Left hindlimb (tissue), 1 donor: ENCODE results near the gene TNS1.

ENCODE experiments used
- DNase-seq: peaks from one replicate; pipeline ENCODE4 v3.0.0-alpha.2; 2018

The TNS1 gene

DNA sequence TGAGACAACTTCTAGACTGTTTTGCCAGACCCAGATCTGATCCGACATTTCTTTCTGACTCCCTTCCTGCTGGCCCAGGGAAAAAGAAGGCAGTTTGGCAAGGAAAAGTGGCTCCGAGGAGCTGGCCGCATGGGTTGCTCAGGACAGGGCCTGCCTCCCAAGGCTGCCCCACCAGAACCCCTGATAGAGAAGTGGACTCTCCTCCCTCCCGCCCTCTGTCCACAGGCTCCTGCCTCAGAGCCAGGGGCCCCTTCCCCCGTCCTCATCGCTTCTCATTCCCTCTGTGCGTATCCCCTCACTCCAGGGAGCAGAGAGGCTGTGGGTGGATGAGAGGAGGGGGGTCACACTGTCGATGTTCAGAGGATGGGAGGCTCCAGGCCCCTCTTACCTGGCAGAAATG is 110.2 kb downstream of the TNS1 start:
- DNase-seq, result no peak

DNA sequence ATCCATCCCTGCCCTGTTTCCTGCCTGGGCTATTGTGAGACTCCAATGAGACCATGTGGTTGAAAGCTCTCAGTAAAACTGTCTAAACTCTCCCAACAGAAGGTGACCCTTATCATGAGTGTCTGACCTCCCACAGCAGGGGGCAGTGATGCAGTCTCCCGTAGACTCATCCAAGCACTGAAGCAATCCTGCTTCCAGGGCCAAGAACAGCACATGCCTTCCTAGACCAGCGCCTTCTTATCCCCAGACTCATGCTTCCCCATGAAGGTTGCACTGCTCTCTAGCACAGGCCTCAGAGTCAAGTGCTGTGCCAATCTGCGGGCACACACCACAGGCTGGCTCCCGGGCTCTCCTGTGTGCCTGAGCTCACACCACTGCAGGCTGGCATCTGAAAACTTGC is 112.3 kb downstream of the TNS1 start:
- no peak for DNase-seq

DNA sequence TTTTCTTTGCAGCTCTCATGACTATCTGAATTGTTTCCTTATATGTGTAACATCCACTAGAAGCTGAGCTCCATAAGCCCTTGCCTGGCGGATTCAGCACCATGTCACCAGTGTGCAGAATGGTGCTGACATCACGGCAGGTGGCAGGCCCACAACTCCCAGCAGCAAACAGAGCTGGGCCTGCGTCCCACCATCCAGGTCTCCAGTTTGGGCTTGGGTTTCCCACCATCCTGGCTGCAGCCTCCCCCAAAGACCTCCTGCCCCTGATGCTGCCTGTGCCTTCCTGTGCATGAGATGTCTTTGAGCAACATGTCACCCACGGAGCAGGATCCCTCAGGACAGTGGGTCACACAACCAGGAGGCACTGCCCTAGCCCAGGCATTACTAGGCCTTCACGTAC is 113.1 kb downstream of the TNS1 start:
- no peak for DNase-seq

DNA sequence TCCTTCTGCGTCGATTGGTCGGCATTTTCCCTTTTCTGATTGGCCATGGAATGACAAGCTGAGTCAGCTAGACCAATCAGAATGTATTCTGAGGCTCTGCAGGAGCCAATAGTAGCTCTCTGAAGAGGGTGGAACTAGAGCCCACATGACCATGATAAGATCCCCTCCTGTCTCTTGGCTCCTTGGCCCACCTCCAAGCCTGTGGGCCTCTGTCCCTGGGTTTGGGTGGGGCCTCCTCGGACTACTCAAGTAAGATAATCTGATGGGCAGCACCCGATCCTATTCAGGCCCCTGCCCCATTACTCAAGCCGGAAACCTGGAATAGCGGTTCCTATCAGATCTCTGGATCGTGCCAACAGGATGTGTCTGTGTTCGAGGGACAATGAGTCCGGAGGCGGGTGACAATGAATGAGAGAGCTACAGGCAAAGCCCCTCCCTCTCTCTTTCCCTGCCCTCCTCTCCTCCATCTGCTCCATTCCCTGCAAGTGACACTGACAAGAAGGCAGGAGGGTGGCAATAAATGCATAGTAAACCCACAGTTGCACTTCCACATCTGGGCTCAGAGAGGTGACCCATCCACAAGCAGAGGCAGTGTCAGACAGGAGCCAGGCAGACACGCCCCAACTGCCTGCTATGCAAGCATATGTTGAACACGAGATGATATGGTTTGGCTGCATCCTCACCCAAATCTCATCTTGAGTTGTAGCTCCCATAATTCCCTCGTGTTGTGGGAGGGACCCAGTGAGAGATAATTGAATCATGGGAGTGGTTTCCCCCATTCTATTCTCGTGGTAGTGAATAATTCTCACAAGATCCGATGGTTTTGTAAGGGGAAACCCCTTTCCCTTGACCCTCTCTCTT is 114.7 kb downstream of the TNS1 start:
- DNase-seq, result peak; percentile 64

DNA sequence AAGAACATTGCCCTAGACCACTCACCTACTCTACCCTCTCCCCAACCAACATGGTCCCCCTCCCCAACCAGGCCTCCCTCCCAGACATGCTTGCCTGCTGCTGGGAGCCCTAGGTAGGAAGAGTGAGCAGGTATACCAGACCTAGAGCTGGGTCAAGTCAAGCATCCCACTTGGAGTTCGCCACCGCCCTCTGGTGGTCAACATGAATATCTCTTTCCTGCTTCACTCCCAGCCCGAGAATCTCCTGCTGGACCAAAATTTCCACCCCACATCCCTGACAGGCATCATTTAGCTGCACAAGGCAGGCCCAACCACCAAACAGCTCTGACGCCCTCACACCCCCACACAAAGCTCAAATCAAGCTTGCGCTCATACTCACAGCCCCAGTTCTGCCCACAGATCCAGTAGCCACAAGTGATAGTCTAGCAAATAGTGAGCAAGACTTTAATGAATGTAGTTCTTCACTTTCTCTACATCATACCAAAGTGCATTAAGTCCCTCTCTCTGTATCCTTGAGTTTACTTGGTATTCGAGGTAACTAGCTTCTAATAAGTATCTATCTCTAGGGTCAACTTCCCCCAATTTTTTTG is 116.0 kb downstream of the TNS1 start:
- DNase-seq, result peak; percentile 73

DNA sequence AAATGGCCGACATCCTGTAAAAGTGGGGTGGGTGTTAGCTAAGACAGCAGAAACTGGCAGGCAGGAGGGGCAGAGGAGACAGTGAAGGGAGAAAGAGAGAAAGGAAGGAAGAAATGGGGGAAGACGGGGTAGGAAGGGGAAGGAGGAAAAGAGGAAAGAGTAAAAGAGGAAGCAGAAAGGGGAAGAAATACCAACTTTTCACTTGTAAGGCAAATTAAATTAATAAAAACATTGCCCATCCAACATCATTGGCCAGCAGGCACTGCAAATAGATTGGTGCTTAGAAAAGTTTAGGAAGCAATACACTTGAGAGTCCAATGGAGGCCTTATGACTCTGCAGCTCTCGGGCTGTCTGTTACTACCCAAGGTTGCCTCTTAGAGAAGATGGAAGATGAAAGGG is 116.7 kb downstream of the TNS1 start:
- DNase-seq, result no peak

DNA sequence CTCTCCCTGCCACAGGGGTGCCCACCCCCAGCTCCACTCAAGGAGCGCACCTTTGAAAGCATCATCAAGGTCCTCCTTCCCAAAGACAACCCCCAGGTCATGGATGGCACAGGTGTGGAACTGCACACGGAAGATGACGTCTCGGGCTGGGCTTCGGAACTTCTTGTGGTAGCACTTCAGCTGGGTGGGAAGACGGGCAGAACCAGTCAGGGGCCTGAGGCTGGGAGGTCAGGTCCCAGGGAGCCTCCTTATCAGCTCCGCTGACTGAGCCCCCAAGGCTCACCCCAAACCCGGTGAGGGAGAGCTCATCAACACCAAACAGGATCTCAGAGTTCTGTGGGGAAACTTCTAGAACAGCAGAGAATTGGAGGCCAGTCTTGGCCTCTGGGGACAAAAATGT is 117.8 kb downstream of the TNS1 start:
- no peak for DNase-seq

DNA sequence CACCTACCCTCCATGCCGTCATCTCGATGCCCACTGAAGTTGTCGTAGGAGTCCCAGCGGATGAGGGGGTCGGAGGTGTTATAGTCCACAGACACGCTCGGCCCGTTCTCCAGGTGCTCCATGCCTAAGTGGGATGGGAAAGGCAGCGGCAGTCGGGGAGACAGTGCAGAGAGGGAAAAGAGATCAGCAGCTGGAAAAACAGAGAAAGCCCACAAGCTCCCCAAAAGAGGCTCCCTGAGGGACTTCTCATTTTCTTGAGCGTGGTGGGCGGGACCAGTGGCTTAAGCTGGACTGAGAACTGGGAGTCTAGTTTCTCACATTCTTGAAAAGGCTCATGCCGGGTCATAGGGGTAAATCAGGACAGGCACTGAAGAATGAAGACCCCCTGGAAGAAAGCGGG is 121.9 kb downstream of the TNS1 start:
- no peak for DNase-seq

DNA sequence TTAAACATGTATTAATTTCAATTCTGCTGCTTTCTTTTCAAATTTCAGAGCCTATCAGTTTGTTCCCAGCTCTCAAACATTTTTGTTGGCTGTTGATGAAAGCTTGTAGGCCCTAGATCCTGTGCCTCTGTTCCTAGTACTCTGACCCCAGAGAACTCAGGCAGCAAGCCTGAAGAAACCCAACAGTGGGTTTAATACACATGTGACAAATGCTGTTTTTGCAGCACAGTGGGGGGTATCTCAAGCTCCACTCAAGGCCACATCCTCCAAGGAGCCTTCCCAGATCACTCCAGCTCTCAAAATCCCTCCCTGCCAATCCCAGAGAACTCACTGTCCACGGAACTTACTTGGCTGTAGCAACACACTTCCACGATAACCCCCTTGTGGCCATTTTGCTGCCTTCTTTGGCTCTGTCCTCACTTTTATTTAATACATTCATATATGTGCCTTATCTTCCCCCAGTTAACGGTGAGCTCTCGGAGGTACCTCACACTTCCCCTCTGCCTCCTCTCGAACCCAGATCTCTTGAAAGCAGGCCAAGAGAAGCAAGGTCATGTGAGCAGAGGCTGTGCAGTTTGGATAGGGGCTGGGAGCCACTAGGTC is 122.4 kb downstream of the TNS1 start:
- DNase-seq, result no peak

DNA sequence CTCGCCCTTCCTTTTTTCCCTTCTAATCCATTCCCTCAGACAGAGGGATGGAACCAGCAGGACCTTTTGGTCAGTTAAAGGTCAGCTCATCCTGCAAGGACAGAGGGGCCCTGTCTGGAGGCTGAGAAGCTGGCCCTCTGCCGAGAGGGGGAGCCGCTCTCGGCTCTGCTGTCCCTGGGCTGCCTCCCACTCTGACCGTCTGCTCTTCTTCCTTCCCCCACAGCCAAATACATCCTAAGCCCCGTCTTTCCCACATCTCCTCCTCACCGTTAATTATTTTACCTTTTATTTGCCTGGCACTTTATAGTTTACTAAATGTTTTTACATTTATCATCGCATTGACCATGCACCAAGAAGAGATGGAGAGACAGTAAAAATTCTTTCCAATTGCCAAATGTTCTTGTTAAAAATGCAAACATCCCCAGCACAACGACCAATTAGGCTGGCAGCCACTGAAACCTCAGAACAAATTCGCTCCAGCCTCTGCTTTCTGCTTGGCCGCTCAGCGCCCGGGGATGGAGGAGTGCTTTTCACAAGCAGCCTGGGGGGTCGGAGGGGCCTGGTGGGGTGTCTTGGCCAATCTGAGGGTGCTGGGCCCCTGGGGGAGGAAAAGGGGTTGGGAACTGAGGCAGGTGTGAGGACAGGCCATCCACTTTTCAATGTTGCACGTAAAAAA is 123.7 kb downstream of the TNS1 start:
- no peak for DNase-seq

DNA sequence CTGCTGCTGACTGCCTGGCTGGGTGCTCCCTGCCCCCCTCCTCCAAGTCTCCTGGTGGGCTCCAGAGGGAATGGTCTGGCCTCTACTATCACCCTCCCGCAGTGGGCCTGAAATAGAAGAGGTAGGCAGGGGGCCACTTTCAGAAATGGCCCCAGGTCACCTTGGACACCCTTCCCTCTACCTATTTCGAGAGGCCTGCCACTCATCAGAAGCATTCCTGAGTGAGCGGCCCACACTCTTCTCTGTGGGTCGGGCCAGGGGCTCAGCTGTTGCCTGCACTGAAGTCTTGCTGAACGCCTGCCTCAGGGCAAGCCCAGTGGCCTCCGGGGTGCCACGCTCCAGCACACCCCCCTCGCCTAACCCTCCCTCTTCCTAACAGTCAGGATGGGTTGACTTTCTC is 124.9 kb downstream of the TNS1 start:
- DNase-seq, result no peak

DNA sequence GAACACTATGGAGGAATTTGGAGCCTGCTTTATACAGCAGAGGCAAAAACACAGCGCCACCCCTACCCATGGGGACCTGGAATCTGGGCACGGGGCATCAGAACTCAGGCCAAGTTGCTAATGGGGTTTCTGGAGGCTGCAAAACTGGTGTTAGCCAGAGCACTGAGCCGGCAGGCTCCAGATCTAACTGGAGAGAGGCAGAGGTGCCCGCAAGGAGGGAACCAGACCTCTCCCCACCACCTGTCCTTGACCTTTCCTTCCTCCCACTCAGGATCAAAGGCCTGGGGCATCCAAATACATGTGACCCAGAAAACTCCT is 126.6 kb downstream of the TNS1 start:
- DNase-seq, result no peak

DNA sequence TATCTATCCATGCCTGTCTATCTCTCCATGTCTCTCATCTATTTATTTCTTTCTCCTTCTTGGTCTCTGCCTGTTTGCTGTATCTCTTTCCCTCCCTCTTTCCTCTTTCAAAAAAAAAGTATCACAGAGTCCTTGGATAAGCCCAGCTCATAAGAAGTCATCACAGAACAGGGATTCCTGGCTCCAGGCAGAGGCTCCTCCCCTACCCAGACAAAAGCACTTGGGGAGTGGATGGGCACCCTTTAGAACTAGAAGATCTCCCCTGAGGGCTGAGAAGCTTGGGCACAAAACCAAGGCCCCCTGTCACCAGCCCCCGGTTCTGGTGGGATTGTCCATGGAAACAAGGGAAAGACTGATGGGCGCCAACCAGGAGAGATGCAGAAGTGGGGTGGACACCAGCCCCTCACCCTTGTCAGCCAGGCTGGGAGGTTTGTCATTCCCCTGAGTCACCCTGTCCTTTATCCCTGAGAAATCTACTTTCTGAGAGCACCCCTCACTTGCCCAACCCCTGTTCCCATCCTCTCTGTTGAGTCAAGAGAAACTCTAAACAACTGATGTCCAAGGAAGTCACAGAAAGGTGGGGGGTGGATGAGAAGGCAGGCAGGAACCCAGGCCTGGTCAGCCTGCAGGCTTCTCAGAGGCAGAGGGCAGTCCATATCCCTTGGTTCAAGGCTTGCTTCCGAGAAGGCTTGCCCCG is 127.1 kb downstream of the TNS1 start:
- DNase-seq, result no peak

DNA sequence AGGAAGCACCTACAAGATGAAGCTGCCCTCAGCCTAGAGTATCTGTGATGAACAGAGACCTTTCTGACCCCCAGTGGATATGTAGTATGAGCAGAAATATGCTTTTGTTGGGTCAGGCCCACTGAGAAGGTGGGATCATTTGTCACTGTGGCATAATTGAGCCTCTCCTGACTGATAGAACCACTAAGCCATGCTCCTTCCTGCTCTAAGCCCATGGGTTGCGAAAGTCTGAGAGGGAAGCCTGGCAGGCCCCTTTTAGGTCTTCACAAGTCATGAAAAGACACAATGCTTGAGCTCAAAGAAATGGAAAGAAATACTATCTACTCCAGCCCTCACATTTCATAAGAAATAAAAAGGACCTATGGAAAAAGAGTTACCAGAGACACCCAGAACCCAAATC is 127.7 kb downstream of the TNS1 start:
- DNase-seq, result no peak

DNA sequence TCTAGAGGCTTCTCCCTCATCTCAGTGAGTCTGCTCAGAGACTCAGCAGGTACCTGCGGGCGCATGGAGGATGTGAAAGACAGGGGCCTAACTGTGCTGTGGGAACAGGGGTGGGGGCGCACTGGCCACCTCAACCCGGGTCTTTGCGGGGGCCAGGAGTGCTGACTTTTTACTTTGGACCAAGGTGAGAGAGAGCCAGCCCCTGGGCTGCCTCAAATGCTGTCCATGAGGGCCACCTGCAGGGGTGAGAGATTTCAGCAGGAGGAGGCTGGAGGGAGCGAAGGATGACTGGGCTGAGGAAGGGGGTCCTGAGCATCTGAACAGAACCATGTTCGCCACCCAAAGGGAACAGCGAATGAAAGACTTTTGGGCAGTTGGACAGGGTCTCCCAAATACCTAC is 129.4 kb downstream of the TNS1 start:
- no peak for DNase-seq

DNA sequence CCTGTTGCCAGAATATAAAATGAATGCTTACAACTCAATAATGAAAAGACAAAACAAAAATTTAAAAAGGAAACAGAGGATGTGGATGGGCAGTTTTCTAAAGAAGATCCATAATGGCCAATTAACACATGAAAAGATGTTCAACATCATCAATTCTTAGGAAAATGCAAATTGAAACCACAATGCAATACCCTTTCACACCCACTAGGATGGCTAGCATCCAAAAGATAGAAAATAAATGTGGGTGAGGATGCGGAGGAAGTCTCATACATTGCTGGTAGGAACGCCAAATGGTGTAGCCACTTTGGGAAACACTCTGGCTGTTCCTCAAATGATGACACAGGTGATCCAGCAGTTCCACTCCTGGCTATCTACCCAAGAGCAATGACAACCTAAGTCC is 130.5 kb downstream of the TNS1 start:
- no peak for DNase-seq

DNA sequence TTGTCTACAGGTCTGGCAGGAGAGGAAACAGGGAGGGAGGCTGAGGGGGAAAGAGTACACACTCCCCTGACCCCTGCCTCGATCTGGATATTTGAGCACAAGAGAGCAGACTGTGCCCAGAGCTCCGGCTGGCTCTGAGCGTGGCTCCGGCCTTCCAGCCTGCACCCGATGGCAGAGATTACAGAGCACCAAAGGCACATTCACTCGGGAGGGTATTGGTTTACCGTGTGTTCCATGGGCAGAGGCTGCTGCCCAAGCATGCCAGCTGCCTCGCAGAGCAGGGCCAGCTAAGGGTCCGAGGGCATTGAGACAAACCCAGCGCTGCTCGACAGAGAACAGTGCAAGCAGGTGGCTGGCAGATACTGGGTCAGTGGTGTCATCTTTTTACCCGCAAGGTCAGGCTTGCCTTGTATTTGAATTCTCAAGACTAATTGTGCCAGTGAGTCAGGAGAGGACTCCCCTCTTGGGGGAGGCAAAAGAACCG is 132.2 kb downstream of the TNS1 start:
- DNase-seq, result no peak

DNA sequence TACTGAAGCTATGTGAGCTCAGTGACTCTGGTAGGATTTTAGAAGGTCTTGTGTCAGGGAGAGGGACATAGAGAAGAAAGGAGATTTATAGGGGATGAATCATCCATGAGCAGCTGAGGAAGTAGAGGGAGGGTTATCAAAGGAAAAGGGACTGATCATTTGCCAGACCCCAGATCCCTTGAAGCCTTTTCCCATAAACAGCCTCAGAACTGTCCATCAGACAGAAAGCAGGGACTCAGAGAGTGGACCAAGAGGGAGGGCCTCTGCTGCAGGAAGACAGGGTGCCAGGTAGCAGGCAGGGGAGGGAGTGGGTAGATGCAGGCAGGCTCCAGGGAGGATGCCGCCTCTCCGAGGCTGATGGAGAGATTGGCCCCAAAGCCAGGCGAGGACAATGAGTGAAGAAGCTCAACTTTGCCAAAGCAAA is 133.9 kb downstream of the TNS1 start:
- no peak for DNase-seq

DNA sequence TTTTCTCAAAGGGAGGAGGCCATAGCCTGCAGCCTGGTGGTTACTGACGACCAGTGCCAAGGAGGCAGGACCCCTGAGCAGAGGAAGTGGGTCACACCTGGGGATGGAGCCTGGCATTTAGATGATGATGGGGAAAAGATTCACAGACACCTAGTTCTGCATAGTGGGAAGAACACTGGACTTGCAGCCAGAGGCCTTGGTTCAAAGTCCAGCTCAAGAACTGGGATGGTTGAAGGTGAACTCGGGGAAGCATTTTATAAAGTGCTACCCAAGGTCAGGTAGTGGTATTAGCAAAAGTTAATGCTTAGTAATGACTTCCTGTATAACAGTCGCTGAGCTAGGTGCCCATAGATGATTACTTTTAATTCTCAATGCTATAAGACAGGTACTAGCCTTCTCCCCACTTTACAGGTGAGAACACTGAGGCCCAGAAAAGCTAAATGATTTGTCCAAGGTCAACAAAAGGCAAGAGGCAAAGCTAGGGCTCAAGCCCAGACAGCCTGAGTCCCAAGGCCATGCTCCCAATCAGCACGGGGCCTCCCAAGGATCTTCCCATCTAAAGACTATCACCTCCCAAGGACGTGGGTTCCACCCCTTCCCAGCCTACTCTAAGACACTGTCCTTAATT is 134.4 kb downstream of the TNS1 start:
- DNase-seq, result no peak

DNA sequence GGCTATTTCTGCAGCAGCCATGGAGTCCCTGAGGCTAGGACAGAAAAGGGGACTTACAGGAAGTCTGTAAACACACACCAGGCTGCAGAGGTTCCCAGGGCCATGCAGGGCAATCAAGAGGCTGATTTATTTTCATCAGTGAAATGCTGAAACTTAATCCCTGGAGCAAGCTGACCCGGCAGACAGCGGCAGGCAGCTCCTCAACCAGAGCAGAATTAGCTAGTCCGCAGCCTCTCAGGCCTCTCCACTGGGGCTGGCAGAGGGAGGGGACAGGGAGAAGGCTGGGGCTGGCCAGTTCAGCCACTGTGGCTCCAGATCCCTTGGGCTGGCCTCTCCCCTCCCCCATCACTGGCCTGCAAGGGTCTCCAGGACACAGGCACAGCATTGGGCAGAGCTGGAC is 136.3 kb downstream of the TNS1 start:
- DNase-seq, result no peak

DNA sequence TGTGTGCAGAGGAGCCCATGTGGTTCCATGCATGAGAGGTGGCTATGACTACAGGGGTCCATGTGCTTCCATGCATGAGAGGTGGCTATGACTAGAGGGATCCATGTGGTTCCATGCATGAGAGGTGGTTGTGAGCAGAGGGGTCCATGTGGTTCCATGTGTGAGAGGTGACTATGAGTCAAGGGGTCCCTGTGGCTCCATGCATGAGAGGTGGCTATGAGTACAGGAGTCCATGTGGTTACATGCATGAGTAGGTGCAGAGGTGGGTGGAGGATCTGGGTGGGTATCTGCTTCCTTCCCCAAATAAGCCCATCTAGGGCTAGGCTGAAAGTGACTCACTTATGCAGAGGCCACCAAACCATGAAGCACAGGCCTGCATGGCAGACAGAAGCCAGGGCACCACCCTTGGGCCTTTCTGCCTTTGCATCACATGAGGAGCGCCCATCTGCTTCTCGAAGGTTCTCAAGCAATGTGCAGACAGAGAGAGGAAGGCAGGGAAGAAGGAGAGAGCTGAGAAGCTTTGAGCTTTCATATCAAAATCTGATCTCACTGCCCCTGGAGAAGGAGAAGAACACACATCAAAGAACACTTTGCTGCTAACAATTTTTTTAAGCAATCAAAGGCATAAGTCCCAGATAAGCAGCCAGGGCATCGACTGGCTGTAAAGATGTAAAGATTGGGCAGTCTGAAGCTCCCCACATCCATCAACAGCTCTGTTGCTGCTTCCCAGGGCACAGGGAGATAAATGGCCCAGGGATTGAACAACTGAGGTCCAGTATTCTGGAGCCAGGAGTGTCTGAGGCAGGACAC is 137.6 kb downstream of the TNS1 start:
- DNase-seq, result no peak

DNA sequence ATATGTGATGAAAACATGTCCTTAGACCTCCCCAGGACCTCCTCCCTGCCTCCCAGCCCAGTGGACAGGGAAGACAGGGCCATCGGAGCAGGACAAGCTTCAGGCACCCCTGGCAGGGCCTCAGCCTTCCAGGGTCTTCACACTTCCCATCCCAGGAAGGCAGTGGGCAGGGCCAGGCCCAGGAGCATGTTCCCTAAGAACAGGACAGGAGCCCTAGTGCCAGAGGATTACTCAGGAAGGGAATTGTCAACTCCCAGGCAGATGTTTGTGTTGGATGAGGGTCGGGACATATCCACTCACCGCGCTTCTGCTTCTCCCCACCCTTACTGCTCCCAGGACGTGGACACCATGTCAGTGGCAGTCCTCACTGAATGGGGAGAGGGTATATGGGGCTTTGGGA is 138.9 kb downstream of the TNS1 start:
- no peak for DNase-seq
